Mononuclear cell (primary cell): ENCODE measurements around the gene CAMP. TPM values are rescaled to one million over a fixed set of nuclear protein-coding genes. Genes with fewer than 3 reads are reported as not detected.

Source experiments
- H3K27me3 ChIP-seq: 2 replicates; pipeline ENCODE4 v1.6.0; 2011; ENCODE audit warnings: low read length, control low read depth; ENCODE audit not compliant: insufficient read depth
- H3K4me1 ChIP-seq: 2 replicates; pipeline ENCODE4 v1.5.1; 2011; ENCODE audit warnings: mild to moderate bottlenecking, low read length, control low read depth; ENCODE audit not compliant: insufficient read depth
- H3K4me3 ChIP-seq: 2 replicates; pipeline ENCODE4 v1.5.1; 2011; ENCODE audit warnings: mild to moderate bottlenecking, low read length, moderate library complexity
- H3K9me3 ChIP-seq: 2 replicates; pipeline ENCODE4 v1.5.1; 2011; ENCODE audit warnings: low read depth, mild to moderate bottlenecking, control low read depth, low read length
- total RNA-seq: library from RNA; depleted of rRNA; stranded (reverse); fragments of >200 nt; gene quantifications from one replicate; pipeline ENCODE4 v1.2.3, GENCODE V29; 2012

Gene CAMP
- total RNA-seq, 1 donor: not detected

DNA sequence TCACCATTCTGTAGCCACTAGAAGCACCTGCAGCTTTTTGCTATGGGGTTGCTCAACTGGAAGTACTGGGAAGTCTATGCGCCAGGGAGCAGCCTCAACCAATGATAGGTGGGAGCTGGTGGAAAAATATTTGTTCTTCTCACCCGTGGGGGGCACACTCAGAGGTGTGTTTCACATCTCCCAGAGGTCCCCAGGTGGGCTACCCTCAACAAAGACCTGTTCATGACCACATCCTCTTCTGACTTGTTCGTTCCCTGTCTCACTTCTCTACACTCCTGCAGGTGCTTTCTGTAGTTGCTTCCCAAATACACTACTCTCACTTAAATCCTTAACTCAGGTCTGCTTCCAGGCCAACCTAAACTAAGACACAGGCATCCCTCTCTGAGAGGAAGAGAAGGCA lies 3.6 kb downstream of the CAMP start:
- H3K4me1 ChIP-seq: peaks cover 54% of the 10 kb centered on the region
- no peaks in the 10 kb centered on the region for H3K27me3 ChIP-seq
- no peak overlapping the region for H3K4me3 ChIP-seq
- H3K9me3 ChIP-seq: no peaks in the 10 kb centered on the region

DNA sequence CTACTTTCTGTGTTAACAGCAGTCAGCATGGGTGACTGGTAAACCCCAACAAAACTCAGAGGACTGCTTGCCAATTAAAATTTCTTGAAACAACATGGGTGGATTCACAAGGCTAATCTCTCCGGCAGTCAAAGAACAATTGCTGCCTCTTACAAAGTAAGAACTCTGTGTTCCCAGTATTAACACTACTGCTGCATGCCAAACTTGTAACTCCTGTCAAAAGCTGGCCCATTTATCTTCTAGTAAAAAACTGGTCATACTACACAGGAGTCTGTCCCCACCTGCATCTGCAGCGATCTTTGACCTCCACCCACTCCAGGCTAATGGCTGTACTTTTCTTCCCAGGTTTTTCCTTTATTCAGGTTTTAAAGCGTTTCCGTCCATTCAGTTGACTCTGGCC lies 8.9 kb downstream of the CAMP start:
- no peaks in the 10 kb centered on the region for H3K9me3 ChIP-seq
- H3K4me3 ChIP-seq: no peak overlapping the region
- H3K27me3 ChIP-seq: no peaks in the 10 kb centered on the region
- H3K4me1 ChIP-seq: peaks cover 22% of the 10 kb centered on the region

GRCh38 chr3:48232734-48233133 lies 9.4 kb downstream of the CAMP start:
- H3K4me3 ChIP-seq: no peak overlapping the region
- peaks cover 21% of the 10 kb centered on the region for H3K4me1 ChIP-seq
- no peaks in the 10 kb centered on the region for H3K27me3 ChIP-seq
- no peaks in the 10 kb centered on the region for H3K9me3 ChIP-seq

GRCh38 chr3:48233542-48233941 lies 10.2 kb downstream of the CAMP start:
- Histone ChIP-seq H3K4me1 (peaks cover 21% of the 10 kb centered on the region), H3K4me3 (no peak overlapping the region), H3K27me3 (no peaks in the 10 kb centered on the region), H3K9me3 (no peaks in the 10 kb centered on the region)

DNA sequence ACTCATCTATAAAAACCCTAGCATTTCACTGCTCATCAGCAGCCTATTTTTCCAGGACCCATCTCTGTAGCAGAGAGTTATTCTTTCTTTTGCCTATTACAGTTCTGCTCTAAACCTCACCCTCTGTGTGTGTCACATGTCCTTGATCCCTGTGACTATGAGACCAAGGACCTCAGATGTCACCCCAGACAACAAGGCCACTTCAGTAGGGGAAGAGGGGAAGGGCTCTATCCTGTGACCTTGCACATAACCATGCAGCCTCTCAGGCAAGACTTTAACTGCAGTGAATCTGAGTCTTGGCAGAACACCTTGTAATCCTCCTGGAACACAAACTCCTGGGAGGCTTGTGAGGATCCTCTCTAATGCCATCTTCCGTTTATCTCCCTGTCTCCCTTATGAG lies 13.2 kb downstream of the CAMP start:
- Histone ChIP-seq H3K4me3 (no peak overlapping the region), H3K4me1 (peaks cover 38% of the 10 kb centered on the region), H3K27me3 (no peaks in the 10 kb centered on the region), H3K9me3 (no peaks in the 10 kb centered on the region)

GRCh38 chr3:48238531-48239085 lies 15.3 kb downstream of the CAMP start:
- H3K4me1 ChIP-seq: peaks cover 39% of the 10 kb centered on the region
- H3K9me3 ChIP-seq: no peaks in the 10 kb centered on the region
- no peak overlapping the region for H3K4me3 ChIP-seq
- no peaks in the 10 kb centered on the region for H3K27me3 ChIP-seq

GRCh38 chr3:48240000-48240963 lies 17.0 kb downstream of the CAMP start:
- peaks cover 32% of the 10 kb centered on the region for H3K4me1 ChIP-seq
- H3K27me3 ChIP-seq: no peaks in the 10 kb centered on the region
- H3K4me3 ChIP-seq: no peak overlapping the region
- no peaks in the 10 kb centered on the region for H3K9me3 ChIP-seq

GRCh38 chr3:48241796-48242455 lies 18.6 kb downstream of the CAMP start:
- H3K4me3 ChIP-seq: peak overlapping the region; percentile 82
- H3K27me3 ChIP-seq: no peaks in the 10 kb centered on the region
- no peaks in the 10 kb centered on the region for H3K9me3 ChIP-seq
- H3K4me1 ChIP-seq: peaks cover 37% of the 10 kb centered on the region

GRCh38 chr3:48243886-48244285 lies 20.6 kb downstream of the CAMP start:
- peaks cover 49% of the 10 kb centered on the region for H3K4me1 ChIP-seq
- H3K9me3 ChIP-seq: no peaks in the 10 kb centered on the region

DNA sequence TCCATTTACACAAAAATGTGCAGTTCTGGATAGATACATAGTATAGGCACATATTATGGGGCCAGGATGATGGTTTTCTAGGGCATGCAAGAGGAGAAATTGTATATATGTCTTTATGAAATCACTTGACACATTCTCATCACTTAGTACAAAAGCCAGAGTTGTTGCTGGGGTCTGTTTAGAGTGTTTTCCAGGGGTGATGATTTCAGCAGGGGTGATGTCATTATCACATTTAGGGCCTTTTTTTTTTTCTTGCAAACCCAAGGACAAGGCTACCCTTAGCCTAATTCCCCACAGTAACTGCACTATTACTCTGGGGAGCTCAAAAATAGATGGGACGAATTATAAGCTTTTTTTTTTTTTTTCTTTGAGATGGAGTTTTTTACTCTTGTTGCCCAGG lies 21.2 kb downstream of the CAMP start:
- H3K4me3 ChIP-seq: no peak overlapping the region
- H3K4me1 ChIP-seq: peaks cover 47% of the 10 kb centered on the region
- no peaks in the 10 kb centered on the region for H3K27me3 ChIP-seq
- H3K9me3 ChIP-seq: no peaks in the 10 kb centered on the region

More at GRCh38 chr3:48243886-48244285, 20.6 kb downstream of the CAMP start:
- Histone ChIP-seq H3K27me3 (no peaks in the 10 kb centered on the region), H3K4me3 (no peak overlapping the region)

DNA sequence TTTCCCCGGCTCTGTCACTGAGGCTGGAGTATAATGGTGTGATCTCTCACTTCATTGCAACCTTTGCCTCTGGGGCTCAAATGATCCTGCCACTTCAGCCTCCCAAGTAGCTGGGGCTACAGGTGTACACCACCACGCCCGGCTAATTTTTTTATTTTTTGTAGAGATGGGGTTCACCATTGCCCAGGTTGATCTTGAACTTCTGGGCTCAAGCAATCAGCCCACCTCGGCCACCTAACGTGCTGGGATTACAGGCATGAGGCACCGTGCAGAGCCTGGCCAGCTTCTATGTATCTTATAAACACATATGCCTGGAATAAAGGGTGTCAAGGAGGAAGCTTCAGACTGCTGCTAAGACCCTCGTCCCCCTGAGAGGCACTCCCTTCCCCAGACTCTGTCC lies 21.8 kb downstream of the CAMP start:
- peaks cover 41% of the 10 kb centered on the region for H3K4me1 ChIP-seq
- H3K9me3 ChIP-seq: no peaks in the 10 kb centered on the region
- no peak overlapping the region for H3K4me3 ChIP-seq
- H3K27me3 ChIP-seq: no peaks in the 10 kb centered on the region

- Histone ChIP-seq H3K4me1 (peaks cover 24% of the 10 kb centered on the region), H3K4me3 (no peak overlapping the region), H3K9me3 (no peaks in the 10 kb centered on the region), H3K27me3 (no peaks in the 10 kb centered on the region)
Measured at GRCh38 chr3:48247401-48247811, 24.1 kb downstream of the CAMP start.

DNA sequence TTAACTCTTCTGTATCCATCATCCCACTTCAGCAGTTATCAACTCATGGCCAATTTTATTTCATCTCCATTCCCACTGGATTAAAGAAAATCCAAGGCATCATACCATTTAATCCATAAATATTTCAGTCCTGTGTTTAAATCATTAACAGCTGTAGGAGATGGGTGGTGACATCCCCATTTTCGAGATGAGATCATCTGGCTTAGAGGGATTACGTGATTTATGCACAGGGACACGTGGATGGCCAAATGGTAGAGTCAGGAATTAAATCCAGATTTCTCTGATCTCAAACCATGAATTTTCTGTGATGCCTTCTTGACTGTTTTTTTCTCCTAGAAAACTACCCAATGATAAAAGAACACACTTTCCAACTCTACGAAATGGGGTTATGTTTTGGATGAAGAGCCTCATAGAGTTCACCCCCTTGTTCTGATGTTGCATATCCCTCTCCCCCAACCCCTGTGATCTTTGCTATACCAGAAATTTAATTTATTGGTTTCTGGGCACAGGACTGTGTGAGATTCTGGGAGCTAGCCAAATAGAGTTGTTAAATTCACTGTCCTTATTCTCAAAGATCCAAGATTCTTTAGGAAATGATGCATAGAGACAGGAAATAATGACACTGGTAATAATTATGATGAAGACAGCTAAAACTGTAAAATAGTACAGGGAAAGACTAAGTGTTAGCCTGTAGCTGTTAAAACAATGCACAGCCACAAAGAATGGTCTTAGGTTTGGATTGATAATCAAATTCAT lies 25.0 kb downstream of the CAMP start:
- Histone ChIP-seq H3K4me1 (peaks cover 18% of the 10 kb centered on the region), H3K4me3 (no peak overlapping the region), H3K9me3 (no peaks in the 10 kb centered on the region), H3K27me3 (no peaks in the 10 kb centered on the region)

GRCh38 chr3:48256557-48256956 lies 33.3 kb downstream of the CAMP start:
- no peaks in the 10 kb centered on the region for H3K27me3 ChIP-seq
- no peaks in the 10 kb centered on the region for H3K9me3 ChIP-seq
- H3K4me3 ChIP-seq: no peak overlapping the region
- H3K4me1 ChIP-seq: no peaks in the 10 kb centered on the region

DNA sequence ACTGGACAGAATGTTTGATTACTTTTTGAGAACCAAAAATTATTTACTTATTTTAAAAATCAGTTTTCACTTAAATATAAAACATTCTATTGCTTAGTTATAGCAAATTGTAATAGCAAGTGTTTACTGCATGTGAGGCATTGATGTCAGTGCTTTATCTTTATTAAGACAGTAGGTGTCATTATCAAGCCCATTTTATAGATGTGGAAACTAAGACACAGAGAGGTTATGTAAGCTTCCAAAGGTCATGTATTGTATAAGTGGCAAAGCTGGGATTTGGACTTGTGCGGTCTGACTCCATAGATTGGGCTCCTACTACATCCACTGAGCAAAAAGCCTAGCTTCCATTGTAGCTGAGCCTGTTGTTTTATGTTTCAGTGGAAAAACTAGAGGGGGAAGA lies 35.2 kb downstream of the CAMP start:
- H3K9me3 ChIP-seq: no peaks in the 10 kb centered on the region
- no peak overlapping the region for H3K4me3 ChIP-seq
- no peaks in the 10 kb centered on the region for H3K27me3 ChIP-seq
- no peaks in the 10 kb centered on the region for H3K4me1 ChIP-seq
